Measurements from ENCODE around the gene MDM2. TPM values are rescaled to one million over a fixed set of nuclear protein-coding genes. Genes with fewer than 3 reads are reported as not detected.

Gene MDM2
- total and polyA plus RNA-seq, 2 donors (not counting 1 experiment from before 2014, with no cell fraction given): 46.6 to 240 TPM

- Histone ChIP-seq H3K4me1 (ENCODE audit: control insufficient read depth, extremely low read depth, insufficient read depth, low read length) (no peaks in the 10 kb centered on the region), H3K9me3 (ENCODE audit: control insufficient read depth, insufficient read depth, low read depth, low read length) (no peaks in the 10 kb centered on the region), H3K27me3 (ENCODE audit: control insufficient read depth, insufficient read depth, low read length) (no peaks in the 10 kb centered on the region), H3K9ac (ENCODE audit: insufficient read depth, low read length) (no peak overlapping the region), H3K4me3 (replicated peaks in 1 of 4; ENCODE audit: control extremely low read depth in 1 of 4, insufficient read depth in 1 of 4, low read depth in 3 of 4, low read length in 4 of 4) (no peak overlapping the region), H4K20me1 (ENCODE audit: control insufficient read depth, extremely low read depth, insufficient read depth, low read length) (no peaks in the 10 kb centered on the region), H3K4me2 (ENCODE audit: extremely low read depth, insufficient read depth, low read length) (no peak overlapping the region), H3K36me3 (ENCODE audit: control insufficient read depth, insufficient read depth, low read length) (no peaks in the 10 kb centered on the region), H3K27ac (ENCODE audit: insufficient read depth, low read length) (no peak overlapping the region), H3K79me2 (ENCODE audit: control insufficient read depth, insufficient read depth, low read length) (peaks cover 8% of the 10 kb centered on the region), H2AFZ (ENCODE audit: low read length) (no peak overlapping the region)
- DNase-seq (ENCODE audit: low read depth in 2 of 2): no peak
- TF ChIP-seq CTCF (conservative IDR thresholded peaks at IDR 0.05 in 1 of 2, IDR thresholded peaks at IDR 0.05 in 1 of 2; ENCODE audit: low read depth in 1 of 2, low read length in 2 of 2) (no peak), EZH2 (IDR thresholded peaks at IDR 0.05; ENCODE audit: low read length, missing control alignments) (no peak)
Measured at GRCh38 chr12:68803948-68804656, 3.9 kb upstream of the MDM2 start.

GRCh38 chr12:68804657-68805591 lies 3.1 kb upstream of the MDM2 start:
- Histone ChIP-seq H3K36me3 (ENCODE audit: control insufficient read depth, insufficient read depth, low read length) (peaks cover 3% of the 10 kb centered on the region), H3K4me1 (ENCODE audit: control insufficient read depth, extremely low read depth, insufficient read depth, low read length) (no peaks in the 10 kb centered on the region), H3K9me3 (ENCODE audit: control insufficient read depth, insufficient read depth, low read depth, low read length) (no peaks in the 10 kb centered on the region), H3K27me3 (ENCODE audit: control insufficient read depth, insufficient read depth, low read length) (no peaks in the 10 kb centered on the region), H2AFZ (ENCODE audit: low read length) (no peak overlapping the region), H3K79me2 (ENCODE audit: control insufficient read depth, insufficient read depth, low read length) (peaks cover 16% of the 10 kb centered on the region), H4K20me1 (ENCODE audit: control insufficient read depth, extremely low read depth, insufficient read depth, low read length) (no peaks in the 10 kb centered on the region), H3K27ac (ENCODE audit: insufficient read depth, low read length) (no peak overlapping the region), H3K4me3 (replicated peaks in 1 of 4; ENCODE audit: control extremely low read depth in 1 of 4, insufficient read depth in 1 of 4, low read depth in 3 of 4, low read length in 4 of 4) (no peak overlapping the region), H3K9ac (ENCODE audit: insufficient read depth, low read length) (no peak overlapping the region), H3K4me2 (ENCODE audit: extremely low read depth, insufficient read depth, low read length) (no peak overlapping the region)
- TF ChIP-seq EZH2 (IDR thresholded peaks at IDR 0.05; ENCODE audit: low read length, missing control alignments) (no peak), CTCF (conservative IDR thresholded peaks at IDR 0.05 in 1 of 2, IDR thresholded peaks at IDR 0.05 in 1 of 2; ENCODE audit: low read depth in 1 of 2, low read length in 2 of 2) (no peak)
- DNase-seq (ENCODE audit: low read depth in 2 of 2): no peak

GRCh38 chr12:68805592-68806120 lies 2.3 kb upstream of the MDM2 start:
- Histone ChIP-seq H3K27ac (ENCODE audit: insufficient read depth, low read length) (no peak overlapping the region), H3K4me1 (ENCODE audit: control insufficient read depth, extremely low read depth, insufficient read depth, low read length) (no peaks in the 10 kb centered on the region), H3K9me3 (ENCODE audit: control insufficient read depth, insufficient read depth, low read depth, low read length) (no peaks in the 10 kb centered on the region), H3K4me2 (ENCODE audit: extremely low read depth, insufficient read depth, low read length) (no peak overlapping the region), H2AFZ (ENCODE audit: low read length) (no peak overlapping the region), H3K79me2 (ENCODE audit: control insufficient read depth, insufficient read depth, low read length) (peaks cover 22% of the 10 kb centered on the region), H3K27me3 (ENCODE audit: control insufficient read depth, insufficient read depth, low read length) (no peaks in the 10 kb centered on the region), H3K4me3 (replicated peaks in 1 of 4; ENCODE audit: control extremely low read depth in 1 of 4, insufficient read depth in 1 of 4, low read depth in 3 of 4, low read length in 4 of 4) (no peak overlapping the region), H4K20me1 (ENCODE audit: control insufficient read depth, extremely low read depth, insufficient read depth, low read length) (no peaks in the 10 kb centered on the region), H3K9ac (ENCODE audit: insufficient read depth, low read length) (no peak overlapping the region), H3K36me3 (ENCODE audit: control insufficient read depth, insufficient read depth, low read length) (peaks cover 3% of the 10 kb centered on the region)
- DNase-seq (ENCODE audit: low read depth in 2 of 2): peak in 1 of 2 donors; percentile 61
- TF ChIP-seq CTCF (conservative IDR thresholded peaks at IDR 0.05 in 1 of 2, IDR thresholded peaks at IDR 0.05 in 1 of 2; ENCODE audit: low read depth in 1 of 2, low read length in 2 of 2) (no peak), EZH2 (IDR thresholded peaks at IDR 0.05; ENCODE audit: low read length, missing control alignments) (no peak)
